GM18505 (cell line): ENCODE results near the gene LUC7L2.
"Not testable (repeated sequence)": the region's sequence is repeated elsewhere in the genome, so short reads cannot be mapped to it uniquely, and the experiment has no call there.

Experiments used
- ATAC-seq: cut with Tn5 transposase; IDR thresholded peaks from one replicate; pipeline ENCODE4 v1.9.1; 2021; ENCODE audit not compliant: unreplicated experiment
- POLR2A ChIP-seq: IDR thresholded peaks from 4 replicates; pipeline ENCODE4 v1.6.1; 2011; ENCODE audit warnings: borderline replicate concordance; ENCODE audit not compliant: insufficient read depth, insufficient read length; ENCODE audit errors: extremely low read depth

LUC7L2 gene

DNA sequence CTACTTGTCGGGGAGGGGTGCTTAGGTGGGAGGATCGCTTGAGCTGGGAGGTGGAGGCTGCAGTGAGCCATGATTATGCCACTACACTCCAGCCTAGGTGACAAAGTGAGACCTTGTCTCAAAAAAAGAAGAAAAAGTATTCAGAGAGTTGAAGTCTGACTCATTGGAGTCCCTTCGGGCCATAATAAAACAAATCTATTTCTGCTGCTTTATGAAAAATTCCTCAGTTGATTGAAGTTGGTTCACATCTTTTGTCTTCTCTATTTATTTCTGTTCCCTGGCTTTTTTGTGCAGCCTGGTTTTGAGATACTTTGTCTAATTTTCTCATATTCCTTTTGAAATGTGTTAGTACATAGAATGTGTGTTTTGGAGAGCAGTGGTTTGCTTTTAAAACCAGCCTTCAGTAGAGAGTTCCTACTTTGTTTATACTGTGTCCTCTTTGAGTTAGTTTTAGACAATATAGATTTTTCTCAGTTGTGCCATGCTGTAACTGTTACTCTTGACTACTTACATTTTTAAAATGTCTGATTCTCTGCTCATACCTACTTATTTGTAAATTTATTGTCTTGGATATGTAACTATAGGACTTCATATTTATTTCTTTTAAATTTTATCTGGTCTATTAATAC is 36.7 kb downstream of the LUC7L2 start:
- no peak for ATAC-seq
- no peak for TF ChIP-seq POLR2A

DNA sequence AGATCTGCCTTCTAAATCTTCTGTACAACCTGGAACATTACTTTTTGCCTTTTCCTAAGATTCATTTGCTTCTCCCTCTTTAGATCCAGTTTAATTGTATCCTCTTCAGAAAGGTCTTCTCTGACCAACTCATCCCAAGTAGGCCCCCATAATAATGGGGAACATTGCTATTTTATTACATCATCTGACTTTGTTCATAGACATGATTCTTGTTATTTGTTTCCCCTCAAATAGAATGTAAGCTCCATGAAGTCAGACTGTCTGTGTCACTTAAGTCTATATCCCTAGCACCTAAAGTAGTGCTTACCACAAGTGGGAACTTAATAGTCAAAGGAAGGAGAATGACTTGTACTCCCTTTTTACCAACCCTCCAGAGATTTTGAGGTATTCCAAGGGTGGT is 37.5 kb downstream of the LUC7L2 start:
- ATAC-seq = no peak
- TF ChIP-seq POLR2A = no peak

DNA sequence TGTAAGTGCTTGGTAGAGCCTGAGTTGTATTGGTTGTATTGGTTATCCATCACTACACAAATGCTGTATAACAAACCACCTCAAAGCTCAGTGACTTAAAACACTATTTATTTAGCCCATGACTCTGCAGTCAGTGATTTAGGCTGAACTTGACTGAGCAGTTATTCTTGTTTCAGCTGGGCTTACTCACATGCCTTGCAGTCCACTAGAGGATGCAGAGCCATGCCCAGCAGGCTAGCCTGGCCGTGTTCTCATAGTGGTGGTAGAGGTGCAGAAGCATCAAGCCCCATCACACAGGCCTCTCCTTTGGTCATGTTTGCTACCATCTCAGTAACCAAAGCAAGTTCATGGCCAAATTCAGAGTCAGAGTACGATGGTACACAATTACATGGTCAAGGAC is 43.9 kb downstream of the LUC7L2 start:
- ATAC-seq = no peak
- no peak for TF ChIP-seq POLR2A

DNA sequence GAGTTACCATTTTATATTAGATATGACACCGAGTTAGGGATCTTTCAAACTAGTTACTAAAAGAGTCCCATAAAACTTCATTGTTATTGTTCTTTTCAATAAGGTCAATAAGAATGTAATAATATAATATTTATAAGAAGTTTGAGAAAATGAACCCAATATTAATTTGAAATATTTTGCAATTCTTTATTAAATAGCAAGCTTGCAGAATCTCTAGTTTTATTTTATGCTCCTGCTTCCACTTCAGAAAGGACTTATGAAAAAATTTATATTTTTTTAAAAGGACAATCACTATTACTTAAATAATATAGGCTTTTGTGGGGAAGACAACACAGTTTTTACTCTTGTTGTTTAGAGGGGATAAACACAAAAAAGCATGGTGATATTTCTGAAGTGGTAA is 47.9 kb downstream of the LUC7L2 start:
- ATAC-seq = no peak

DNA sequence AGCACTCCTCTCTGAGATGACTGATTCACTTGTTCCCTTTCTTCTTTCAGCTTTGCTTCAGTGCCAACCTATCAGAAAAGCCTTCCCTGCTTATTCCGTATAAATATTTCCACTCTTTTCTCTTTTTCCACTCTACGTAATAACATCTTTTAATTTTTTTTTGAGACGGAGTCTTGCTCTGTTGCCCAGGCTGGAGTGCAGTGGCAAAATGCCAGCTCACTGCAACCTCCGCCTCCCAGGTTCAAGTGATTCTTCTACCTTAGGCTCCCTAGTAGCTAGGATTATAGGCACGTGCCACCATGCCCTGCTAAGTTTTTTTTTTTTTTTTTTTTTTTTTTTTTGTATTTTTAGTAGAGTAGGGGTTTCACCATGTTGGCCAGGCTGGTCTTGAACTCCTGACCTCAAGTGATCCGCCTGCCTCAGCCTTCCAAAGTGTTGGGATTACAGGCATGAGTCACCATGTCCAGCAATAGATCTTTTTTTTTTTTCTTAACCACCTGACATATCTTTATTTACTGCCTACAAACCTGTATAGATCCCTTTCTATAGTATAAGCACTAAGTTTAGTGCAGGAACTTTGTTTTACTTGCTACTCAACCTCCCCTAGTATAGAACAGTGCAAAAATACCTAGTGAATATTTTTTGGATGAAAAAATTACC is 55.2 kb downstream of the LUC7L2 start:
- ATAC-seq = not testable (repeated sequence)

More for the DNA sequence above, 47.9 kb downstream of the LUC7L2 start:
- TF ChIP-seq POLR2A = no peak

DNA sequence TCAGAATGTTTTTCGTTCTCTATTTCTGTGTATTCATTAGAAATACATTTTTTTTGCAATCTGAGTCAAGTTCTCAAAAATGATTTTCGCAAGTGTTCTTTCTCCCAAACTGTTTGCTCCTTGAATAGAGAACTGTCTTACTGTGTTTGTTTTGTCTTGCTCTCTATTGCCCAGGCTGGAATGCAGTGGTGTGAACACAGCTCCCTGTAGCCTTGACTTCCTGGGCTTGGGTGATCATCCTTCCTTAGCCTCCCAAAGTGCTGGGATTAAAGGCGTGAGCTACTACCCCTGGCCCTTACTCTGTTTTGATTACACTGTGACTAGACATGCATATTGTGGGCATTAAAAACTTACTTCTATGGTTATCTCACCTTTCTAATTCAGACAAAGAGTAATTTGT is 56.7 kb downstream of the LUC7L2 start:
- TF ChIP-seq POLR2A = no peak
- ATAC-seq = no peak

DNA sequence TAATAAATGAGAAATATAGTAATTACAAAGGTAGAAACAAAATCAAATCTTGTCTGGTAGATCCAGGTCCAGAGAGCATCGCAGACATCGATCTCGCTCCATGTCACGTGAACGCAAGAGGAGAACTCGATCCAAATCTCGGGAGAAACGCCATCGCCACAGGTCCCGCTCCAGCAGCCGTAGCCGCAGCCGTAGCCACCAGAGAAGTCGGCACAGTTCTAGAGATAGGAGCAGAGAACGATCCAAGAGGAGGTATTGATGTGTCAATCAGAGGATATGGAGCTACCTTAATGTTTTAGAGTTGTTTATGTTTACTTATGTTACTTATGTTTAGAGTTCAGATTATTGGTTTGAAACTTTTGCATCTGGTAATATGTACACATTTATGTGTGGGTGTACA is 57.8 kb downstream of the LUC7L2 start:
- ATAC-seq = no peak

DNA sequence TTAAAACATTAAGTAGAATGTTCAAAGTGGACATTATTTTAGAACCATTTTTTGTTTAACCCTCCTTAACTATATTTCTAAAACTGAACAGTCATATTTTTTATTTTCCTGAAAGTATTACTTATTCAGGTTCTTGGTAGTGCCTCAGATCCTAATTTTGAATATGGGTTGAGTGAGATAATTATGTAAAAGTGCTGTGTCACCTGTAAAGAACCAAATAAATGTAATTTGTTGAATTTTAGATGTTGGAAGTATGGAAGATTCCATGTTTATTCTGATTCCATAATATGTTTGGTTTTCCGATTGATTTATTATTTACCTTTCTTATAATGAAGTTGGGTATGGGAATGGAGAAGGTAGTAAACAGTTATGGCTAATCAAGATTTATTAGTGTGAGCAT is 61.4 kb downstream of the LUC7L2 start:
- TF ChIP-seq POLR2A = no peak

More for the DNA sequence above, 57.8 kb downstream of the LUC7L2 start:
- no peak for TF ChIP-seq POLR2A

DNA sequence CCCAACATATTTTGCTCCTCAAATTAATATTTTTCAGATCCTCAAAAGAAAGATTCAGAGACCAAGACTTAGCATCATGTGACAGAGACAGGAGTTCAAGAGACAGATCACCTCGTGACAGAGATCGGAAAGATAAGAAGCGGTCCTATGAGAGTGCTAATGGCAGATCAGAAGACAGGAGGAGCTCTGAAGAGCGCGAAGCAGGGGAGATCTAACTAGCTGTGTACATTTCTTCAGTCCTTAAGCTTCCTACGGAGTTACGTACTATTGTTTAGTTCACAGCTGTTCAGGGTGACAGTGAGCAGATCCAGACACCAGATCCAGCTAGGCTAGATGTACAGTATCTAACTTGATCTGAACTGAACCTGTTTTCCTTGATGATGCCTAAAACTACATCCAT is 62.4 kb downstream of the LUC7L2 start:
- no peak for TF ChIP-seq POLR2A
- ATAC-seq = no peak

More for the DNA sequence above, 61.4 kb downstream of the LUC7L2 start:
- no peak for ATAC-seq

DNA sequence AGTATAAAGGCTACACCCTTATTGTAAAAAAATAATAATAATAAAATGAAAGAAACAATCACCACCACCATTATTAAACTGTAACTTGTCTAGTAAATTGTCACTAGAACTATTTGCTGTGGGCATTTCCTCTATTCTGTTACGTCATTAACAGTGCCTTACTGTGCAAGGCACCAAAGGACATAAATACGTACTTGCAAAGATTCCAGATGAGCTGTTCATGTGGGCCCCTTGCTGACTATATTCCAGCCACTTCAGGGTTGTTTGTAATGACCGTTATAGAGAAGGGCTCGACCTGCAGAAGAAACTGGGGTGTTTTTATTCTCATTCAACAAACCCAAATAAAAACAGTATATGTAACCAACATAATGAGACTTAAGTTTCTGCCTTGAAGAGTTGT is 63.4 kb downstream of the LUC7L2 start:
- no peak for ATAC-seq
- TF ChIP-seq POLR2A = no peak

DNA sequence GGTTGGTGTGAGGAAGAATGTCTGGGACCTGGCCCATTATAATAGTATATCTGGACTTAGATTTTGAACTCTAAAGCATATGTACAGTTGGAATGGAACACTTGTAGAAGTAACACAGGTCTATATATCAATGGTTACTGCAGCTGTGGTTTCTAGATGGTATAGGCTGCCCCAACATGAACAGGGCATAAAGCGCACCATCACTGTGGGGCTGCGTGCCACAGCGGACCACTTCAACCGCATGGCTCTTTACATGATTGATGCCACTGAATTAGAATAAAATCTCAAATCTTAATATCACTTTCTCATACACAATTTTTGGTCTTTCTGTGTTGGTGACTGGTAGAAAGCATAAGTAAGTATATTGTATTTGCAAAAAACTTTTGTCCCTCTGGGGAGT is 64.3 kb downstream of the LUC7L2 start:
- ATAC-seq = no peak
- no peak for TF ChIP-seq POLR2A

DNA sequence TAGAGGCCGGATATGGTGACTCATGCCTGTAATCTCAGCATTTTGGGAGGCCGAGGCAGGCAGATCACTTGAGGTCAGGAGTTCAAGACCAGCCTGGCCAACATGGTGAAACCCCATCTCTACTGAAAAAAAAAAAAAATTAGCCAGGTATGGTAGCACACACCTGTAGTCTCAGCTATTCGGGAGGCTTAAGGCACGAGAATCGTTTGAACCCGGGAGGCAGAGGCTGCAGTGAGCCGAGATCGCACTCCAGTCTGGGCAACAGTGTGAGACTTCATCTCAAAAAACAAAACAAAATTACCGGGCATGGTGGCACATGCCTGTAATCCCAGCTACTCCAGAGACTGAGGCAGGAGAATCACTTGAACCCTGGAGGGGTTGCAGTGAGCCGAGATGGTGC is 66.0 kb downstream of the LUC7L2 start:
- ATAC-seq = not testable (repeated sequence)

DNA sequence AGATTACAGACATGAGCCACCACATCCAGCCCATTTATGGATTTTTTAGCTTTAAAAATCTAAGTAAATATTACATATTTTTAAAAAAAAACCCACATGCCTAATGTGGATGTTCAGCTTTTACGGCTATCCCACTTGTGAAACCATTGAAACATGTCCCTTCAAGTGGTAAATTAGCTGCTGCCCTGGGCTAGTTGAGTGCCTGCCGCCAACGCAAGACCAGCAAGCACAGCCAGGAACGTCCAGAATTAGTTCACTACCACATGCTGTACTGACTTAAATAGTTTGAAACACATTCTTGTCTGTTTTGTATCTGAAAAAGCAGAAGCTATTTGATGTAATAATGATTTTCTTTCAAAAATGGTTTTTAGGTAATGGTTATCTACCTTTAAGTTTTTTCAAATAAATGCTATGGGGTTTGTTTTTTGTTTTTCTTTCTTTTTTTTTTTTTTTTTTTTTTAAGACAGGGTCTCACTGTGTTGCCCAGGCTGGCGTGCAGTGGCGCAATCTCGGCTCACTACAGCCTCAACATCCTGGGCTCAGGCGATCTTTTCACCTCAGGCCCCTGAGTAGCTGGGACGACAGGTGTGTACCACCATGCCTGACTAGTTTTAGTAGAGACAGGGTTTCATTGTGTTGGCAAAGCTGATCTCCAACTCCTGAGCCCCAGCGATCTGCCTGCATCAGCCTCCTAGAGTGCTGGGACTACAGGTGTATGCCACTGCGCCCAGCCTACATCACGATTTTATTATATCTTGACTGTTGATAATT is 66.7 kb downstream of the LUC7L2 start:
- peak; percentile 17 for TF ChIP-seq POLR2A

DNA sequence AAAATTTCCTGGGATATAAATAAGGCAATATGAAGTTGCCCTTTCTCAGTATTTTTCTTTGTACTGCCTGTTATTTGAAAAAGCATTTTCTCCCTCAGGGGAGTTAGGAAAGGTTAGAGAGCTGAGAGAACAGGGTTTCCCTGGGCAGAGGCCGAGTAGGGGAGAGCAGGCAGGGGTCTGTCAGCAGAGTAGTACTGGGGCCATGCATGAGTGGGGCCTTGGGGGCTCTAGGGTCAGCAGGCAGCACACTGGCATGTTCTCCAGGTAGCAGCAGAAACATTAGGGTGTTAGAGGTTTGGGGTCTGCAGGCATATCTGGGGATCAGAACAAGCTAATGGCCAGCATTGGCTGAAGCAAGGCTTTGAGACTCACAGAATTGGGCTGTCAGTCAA is 67.3 kb downstream of the LUC7L2 start:
- no peak for TF ChIP-seq POLR2A

More for the DNA sequence above, 66.7 kb downstream of the LUC7L2 start:
- no peak for ATAC-seq

More for the DNA sequence above, 67.3 kb downstream of the LUC7L2 start:
- ATAC-seq = no peak
